ENCODE results near the gene H2AZ1.

DNA sequence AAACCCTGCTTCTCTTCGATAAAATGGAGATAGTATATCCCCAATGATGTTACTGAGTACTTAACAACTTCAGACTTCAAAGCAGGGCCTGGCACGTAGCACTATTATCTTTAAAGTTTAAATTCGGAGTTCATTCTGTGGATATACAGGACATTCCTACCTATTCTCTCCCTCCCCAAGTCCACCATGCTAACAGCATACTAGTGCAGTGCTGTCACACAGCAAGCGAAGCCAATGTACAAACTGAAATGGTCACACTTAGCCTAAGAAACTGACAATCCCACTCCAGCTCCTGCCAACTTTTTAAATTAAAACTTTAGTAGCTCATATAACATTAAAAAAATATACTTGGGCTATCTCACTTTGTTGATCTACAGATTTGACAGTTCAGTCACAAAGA lies 2.5 kb downstream of the H2AZ1 start:
- TF ChIP-seq, protein P1, sequence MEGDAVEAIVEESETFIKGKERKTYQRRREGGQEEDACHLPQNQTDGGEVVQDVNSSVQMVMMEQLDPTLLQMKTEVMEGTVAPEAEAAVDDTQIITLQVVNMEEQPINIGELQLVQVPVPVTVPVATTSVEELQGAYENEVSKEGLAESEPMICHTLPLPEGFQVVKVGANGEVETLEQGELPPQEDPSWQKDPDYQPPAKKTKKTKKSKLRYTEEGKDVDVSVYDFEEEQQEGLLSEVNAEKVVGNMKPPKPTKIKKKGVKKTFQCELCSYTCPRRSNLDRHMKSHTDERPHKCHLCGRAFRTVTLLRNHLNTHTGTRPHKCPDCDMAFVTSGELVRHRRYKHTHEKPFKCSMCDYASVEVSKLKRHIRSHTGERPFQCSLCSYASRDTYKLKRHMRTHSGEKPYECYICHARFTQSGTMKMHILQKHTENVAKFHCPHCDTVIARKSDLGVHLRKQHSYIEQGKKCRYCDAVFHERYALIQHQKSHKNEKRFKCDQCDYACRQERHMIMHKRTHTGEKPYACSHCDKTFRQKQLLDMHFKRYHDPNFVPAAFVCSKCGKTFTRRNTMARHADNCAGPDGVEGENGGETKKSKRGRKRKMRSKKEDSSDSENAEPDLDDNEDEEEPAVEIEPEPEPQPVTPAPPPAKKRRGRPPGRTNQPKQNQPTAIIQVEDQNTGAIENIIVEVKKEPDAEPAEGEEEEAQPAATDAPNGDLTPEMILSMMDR (conservative IDR thresholded peaks at IDR 0.05 in 1 of 2, IDR thresholded peaks at IDR 0.05 in 1 of 2; ENCODE audit: extremely low read depth in 1 of 2, insufficient read depth in 1 of 2, low read depth in 1 of 2, low read length in 2 of 2), result no peak
- no peak for TF ChIP-seq EZH2 (IDR thresholded peaks at IDR 0.05; ENCODE audit: borderline replicate concordance, low read length)

All from mammary epithelial cell (primary cell).